HG03097 (cell line): ENCODE results near the gene DUOX1.

ENCODE experiments used
- ATAC-seq: cut with Tn5 transposase; IDR thresholded peaks from one replicate; pipeline ENCODE4 v1.9.1; 2021; ENCODE audit not compliant: unreplicated experiment, low FRiP score

The DUOX1 gene

DNA sequence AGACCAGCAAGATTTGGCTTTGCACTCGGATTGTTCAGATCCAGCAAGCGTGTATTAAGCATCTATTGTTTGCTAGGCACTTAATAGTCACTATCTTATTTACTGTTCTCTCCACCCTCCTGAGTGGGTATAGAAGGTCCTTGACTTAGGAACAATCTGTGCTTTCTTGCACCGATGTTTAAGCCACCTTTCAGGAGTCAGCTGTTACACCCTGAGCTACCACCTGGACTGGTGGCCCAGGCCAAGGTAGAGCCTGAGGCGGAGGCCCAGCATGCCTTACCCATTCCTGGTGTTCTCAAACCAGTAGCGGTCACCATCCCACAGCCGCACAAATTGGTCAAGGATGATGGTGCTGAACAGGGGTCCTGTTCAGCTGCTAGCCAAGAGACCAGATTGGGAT, 10.0 kb downstream of the DUOX1 start:
- ATAC-seq = no peak

- ATAC-seq = no peak
Measured at GRCh38 chr15:45140557-45141250, 10.9 kb downstream of the DUOX1 start.

DNA sequence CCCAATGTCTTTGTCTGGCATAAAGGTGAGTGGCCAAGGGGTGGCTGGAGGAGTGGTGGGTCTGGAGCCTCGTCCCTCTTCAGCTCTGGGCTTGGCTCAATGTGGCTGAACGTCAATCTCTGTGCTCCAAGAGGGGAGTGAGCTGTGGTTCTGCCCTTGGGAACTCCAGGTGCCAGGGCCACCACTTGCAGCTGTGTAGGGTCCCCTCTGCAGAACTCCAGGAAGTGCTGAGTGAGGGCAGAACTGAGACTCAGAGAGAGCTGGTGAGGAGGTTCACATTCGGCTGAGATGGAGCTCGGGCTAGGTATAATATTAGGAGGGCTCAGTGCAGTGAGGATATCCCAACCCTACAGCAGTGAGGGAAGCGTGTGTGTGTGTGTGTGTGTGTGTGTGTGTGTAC, 11.6 kb downstream of the DUOX1 start:
- ATAC-seq = no peak

GRCh38 chr15:45143056-45143455, 13.3 kb downstream of the DUOX1 start:
- ATAC-seq = no peak

- ATAC-seq = no peak
Measured at GRCh38 chr15:45143946-45144345, 14.2 kb downstream of the DUOX1 start.

DNA sequence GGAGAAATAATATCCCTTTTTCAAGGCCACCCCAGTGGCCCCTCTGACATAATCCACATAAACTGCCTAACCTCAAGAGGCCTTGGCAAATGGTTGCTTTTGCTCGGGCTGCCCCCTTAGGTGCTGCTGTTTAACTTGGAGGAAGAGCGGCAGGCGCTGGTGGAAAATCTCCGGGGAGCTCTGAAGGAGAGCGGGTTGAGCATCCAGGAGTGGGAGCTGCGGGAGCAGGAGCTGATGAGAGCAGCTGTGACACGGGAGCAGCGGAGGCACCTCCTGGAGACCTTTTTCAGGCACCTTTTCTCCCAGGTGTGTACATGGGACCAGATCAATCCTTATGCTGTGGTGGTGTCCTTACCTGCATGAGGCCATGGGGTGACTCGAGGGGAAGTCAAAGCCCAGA, 15.0 kb downstream of the DUOX1 start:
- ATAC-seq = no peak

DNA sequence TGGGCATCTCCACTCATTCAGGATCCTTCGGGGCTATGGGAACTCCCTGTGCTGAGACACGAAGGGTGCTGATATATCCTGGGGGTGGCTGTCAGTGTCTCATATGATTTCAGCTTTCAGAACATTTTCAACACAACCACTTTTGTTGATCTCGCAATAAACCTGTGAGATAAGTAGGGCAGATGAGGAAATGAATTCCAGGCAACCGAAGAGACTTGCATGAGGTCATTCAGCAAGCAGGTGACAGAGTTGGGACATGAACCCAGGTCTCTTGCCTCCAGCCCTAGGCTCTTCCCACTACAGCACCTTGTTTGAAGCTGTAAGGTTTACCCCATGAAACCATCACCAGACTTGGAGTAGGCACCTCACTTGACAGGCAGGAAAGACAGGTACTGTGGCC, 16.6 kb downstream of the DUOX1 start:
- ATAC-seq = no peak

GRCh38 chr15:45147606-45148005, 17.8 kb downstream of the DUOX1 start:
- ATAC-seq = no peak

DNA sequence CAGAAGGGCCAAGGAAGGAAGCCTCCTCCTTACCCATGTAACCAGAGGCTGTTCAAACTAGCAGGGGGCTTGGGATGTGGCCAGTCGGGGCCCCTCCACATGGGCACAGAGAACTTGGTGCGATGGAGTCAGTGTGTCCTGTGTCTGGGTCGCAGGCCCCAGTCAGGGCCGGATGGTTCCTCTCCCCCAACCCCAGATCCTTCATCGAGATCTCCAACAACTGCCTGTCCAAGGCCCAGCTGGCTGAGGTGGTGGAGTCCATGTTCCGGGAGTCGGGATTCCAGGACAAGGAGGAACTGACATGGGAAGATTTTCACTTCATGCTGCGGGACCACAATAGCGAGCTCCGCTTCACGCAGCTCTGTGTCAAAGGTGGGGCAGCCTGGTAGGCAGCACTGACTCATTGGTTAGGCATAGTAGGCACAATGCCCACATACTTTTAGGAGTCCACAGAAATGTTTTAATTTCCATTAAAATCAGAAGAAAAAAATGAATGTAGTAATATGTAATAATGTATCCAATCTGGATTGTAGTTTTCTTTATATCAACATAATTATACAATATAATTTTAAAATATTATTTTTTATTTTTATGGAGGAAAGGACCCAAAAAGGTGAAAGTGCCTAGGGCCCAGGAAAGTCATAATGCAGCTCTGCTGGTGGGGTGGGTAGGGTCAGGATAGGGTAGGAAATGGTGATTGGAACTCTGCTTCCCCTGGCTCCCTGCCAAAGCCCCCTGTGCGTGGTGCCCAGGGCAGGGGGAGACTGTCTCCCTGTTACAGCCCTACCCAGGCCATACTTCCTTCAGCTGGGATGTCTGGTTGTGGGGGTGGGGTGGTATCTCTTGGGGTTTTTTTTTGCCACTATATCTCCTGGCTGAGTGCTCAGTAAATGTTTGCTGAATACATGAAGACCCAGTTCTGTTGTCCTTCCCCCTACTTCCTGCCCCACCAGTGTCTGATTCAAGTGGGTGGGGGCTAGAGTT, 18.6 kb downstream of the DUOX1 start:
- no peak for ATAC-seq

- no peak for ATAC-seq
Measured at GRCh38 chr15:45149060-45149459, 19.3 kb downstream of the DUOX1 start.

DNA sequence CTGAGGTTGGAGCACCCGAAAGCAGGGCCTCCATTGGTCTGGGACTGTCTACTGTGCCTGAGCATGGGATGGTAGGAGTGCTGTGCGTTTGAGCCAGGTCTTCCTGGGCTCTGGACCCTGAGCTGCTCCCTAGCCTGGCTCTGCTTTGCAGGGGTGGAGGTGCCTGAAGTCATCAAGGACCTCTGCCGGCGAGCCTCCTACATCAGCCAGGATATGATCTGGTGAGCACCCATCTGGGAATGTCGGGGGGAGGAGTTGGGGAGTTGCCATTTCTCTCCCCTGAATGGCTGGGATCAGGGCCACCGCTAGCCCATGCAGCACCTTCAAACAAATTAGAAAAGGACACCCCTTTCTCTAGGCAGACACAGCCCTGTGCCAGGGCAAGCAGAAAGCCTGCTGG, 20.7 kb downstream of the DUOX1 start:
- ATAC-seq = no peak

DNA sequence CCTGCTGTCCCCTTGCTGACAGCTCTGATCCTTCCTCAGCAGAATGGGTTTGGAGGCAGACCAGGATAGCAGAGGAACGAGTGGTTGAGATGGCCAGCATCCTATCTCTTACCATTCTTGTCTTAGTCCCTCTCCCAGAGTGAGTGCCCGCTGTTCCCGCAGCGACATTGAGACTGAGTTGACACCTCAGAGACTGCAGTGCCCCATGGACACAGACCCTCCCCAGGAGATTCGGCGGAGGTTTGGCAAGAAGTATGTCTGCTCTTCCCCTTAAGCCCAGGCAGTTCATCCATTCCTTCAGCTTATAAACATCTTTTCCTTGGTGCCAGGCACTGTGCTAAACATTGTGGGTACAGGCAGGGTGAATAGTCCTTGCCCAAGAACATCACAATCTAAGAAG, 21.2 kb downstream of the DUOX1 start:
- ATAC-seq = no peak

DNA sequence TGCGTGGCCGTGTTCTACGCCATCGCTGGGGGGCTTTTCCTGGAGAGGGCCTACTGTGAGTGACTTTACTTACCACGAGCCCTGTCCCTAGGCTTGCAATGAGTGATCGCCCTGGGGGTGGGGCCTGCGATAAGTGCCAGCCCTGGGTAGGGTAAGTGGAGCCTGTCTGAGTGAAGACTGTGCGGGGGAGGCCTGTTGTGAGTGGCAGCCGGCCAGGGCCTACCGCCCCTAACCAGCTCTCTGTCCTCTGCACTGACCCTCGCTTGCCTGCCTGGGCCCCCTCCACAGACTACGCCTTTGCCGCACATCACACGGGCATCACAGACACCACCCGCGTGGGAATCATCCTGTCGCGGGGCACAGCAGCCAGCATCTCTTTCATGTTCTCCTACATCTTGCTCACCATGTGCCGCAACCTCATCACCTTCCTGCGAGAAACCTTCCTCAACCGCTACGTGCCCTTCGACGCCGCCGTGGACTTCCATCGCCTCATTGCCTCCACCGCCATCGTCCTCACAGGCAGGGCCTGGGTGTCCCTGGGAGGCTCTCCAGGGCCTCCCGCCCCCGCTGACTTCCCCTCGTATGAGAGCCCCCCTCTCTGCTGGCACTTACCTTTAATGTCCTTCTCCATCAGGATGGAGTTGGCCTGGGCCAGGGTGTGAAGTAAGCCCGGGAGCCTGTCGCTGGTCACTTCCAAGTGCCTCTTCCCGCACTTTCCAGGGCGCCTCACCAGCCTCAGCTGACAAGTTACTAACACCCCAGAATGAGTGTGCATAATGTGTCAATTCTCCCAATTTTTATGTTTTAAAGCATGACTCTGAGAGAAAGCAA, 22.4 kb downstream of the DUOX1 start:
- ATAC-seq = no peak

DNA sequence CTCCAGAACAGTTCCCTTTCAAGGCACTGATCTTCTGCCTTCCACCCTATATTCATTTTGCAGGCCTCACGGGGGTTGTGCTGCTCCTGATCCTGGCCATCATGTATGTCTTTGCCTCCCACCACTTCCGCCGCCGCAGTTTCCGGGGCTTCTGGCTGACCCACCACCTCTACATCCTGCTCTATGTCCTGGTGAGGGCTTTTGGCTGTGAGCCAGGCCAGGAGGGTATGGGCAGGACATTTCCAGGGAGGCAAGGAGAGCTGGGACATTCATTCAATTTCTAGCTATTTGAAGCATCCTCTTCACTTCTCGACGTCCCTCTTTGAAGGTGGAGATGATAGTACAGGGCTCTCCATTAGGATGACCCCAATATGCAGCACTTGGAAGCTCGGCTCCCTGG, 25.9 kb downstream of the DUOX1 start:
- ATAC-seq = no peak

- no peak for ATAC-seq
Measured at GRCh38 chr15:45156744-45157455, 27.1 kb downstream of the DUOX1 start.

- ATAC-seq = no peak
Measured at GRCh38 chr15:45157974-45158373, 28.2 kb downstream of the DUOX1 start.

DNA sequence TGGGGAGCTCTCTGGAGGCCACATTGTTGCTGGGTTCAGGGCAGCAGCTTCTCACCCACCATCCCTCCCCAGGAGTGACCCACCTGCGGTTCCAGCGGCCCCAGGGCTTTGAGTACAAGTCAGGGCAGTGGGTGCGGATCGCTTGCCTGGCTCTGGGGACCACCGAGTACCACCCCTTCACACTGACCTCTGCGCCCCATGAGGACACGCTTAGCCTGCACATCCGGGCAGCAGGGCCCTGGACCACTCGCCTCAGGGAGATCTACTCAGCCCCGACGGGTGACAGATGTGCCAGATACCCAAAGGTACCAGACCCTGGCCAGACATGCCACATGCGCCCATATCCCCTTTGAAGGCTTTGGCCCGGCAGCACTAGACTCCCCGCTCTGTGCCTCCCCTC, 31.9 kb downstream of the DUOX1 start:
- ATAC-seq = no peak

DNA sequence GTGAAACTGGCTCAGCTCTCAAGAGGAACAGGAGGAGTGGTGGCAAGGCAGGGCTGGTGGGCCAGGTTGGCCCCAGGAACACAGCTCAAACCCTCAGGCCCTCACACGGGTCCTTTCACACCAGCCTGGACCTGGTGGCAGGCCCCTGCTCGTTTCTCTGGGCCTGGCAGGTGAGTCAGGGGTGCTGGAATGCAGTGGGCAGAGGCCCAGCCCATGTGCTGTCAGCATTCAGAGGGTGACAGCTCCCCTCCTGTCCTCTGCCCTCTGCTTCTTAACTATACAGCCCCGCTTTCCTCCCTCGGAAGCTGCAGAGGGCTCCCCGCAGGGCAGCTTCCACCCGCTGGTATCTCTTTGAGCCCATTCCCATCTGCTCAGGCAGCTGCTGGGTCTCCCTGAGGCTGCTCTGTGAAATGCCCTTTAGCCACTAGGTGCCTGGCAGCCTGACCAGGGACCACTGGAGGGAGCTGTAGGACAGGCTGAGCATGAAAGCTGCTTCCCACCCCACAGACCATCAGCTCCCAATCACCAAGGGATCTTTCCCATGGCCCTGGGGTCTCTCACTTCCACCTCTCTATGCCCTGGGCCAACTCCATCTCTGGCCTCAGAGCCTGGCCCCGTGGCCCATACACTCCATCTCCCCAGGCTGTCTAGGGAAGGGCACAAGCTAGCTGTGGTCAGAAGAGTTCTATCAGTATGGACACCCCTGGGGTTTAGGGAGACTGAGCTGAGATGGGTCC, 33.1 kb downstream of the DUOX1 start:
- ATAC-seq = no peak

GRCh38 chr15:45163508-45163856, 33.7 kb downstream of the DUOX1 start:
- no peak for ATAC-seq

DNA sequence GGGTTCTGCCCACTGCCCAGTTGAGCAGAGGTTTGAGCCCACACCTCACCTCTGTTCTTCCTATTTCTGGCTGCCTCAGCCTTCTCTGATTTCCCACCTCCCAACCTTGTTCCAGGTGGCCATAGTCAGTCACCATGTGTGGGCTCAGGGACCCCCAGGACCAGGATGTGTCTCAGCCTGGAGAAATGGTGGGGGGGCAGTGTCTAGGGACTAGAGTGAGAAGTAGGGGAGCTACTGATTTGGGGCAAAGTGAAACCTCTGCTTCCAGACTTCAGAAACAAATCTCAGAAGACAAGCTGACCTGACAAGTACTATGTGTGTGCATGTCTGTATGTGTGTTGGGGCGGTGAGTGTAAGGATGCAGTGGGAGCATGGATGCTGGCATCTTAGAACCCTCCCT, 35.1 kb downstream of the DUOX1 start:
- no peak for ATAC-seq
